ENCODE measurements around the gene RAB7B. TPM values are rescaled to one million over a fixed set of nuclear protein-coding genes. Genes with fewer than 3 reads are reported as not detected.

The RAB7B gene
- total RNA-seq, 2 experiments from 2014 or later = not detected

DNA sequence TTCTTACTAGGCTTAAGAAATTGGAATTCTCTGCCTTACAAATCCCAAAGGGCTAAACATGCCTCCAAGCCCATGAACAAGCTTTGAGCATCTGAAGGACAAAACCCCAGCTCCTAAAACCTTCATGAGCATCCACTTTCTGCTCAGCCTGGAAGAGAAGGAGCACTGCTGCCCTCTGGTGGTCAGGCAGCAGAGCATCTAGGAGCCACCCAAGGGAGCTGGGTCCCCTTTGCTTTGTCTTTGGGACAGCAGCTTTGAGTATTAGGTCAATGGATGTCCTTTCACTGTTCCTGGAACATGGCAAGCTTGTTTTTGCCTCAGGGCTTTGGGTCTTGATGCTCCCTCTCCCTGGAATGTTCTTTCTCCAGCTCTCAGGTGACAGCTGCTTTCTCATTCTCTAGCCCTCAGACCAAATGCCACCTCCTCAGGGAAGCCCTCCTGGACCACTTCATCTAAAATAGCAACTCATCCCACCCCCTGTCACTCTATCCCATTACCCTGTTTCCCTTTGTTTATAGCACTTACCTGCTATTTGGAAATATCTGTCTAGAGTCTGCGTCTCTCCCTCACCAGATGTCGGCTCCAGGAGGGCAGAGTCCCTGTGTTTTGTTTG is 25.7 kb downstream of the RAB7B start:
- Mint-ChIP-seq H3K36me3 (no peaks in the 10 kb centered on the region), H3K4me1 (ENCODE audit: low read depth) (no peaks in the 10 kb centered on the region), H3K27me3 (peaks cover 2% of the 10 kb centered on the region), H3K4me3 (no peak overlapping the region), H3K9me3 (peaks cover 6% of the 10 kb centered on the region), H3K27ac (no peak overlapping the region)
- DNase-seq = peak; percentile 82
- ChIA-PET POLR2A (interaction anchor here (0.8 to 1.9 kb wide), 2 partner anchors 60 to 186 kb away, joined by 3 to 9 read pairs; no protein-coding TSS in a partner anchor), CTCF (interaction anchor here (0.5 to 6.3 kb wide), 86 partner anchors 9 to 563 kb away, joined by 3 to 248 read pairs (median 5); partner anchors contain the start of genes ELK4, PM20D1, RAB29 and SLC26A9)
- intact Hi-C loops (cut with micrococcal nuclease) = loop anchor here (1.0 kb wide), 3 partner anchors 58 to 318 kb away; no protein-coding TSS in a partner anchor

DNA sequence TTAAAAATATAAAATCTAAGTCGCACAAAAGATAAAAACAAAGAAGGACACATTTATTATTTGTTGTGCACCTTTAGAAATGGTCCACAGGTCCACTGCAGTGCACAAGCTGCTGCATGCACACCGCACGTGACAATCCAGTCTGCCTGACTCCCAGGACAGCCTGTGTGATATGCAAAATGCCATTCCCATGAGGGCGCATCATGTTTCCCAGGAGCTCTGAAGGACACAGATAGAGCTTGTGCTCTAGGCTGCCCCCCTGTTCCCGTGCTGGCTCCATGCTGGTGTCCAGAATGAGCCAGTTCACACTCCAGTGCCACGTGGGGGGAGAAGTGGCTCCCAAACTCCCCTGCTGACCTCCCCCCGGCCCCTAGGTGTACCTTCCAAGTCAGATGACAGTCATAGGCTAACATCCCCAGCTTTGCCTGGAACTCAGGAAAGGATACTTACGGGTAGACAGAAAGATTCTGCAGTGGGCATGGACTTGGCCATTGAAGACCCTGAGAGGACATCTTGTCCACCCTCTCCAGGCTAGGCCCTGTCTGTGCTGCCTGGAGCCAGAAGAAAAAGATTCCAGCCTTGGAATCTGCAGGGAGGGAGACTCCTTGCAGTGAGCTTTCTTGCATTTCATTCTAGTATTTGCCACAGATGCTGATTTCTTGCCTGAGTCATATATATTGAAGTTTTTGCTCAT is 26.3 kb downstream of the RAB7B start:
- ChIA-PET CTCF (interaction anchor here (0.6 to 6.3 kb wide), 77 partner anchors 9 to 564 kb away, joined by 3 to 248 read pairs (median 5); partner anchors contain the start of genes ELK4, PM20D1, RAB29 and SLC26A9), POLR2A (interaction anchor here (0.8 to 1.9 kb wide), 2 partner anchors 60 to 185 kb away, joined by 3 to 9 read pairs; no protein-coding TSS in a partner anchor)
- no peak overlapping the region for H3K4me3 Mint-ChIP-seq
- H3K36me3 Mint-ChIP-seq = no peaks in the 10 kb centered on the region
- no peaks in the 10 kb centered on the region for H3K4me1 Mint-ChIP-seq (ENCODE audit: low read depth)
- intact Hi-C loops (cut with micrococcal nuclease) = loop anchor here (1.0 kb wide), 3 partner anchors 58 to 318 kb away; no protein-coding TSS in a partner anchor
- H3K9me3 Mint-ChIP-seq = peaks cover 1% of the 10 kb centered on the region
- H3K27ac Mint-ChIP-seq = no peak overlapping the region
- no peak for DNase-seq
- H3K27me3 Mint-ChIP-seq = peaks cover 2% of the 10 kb centered on the region

DNA sequence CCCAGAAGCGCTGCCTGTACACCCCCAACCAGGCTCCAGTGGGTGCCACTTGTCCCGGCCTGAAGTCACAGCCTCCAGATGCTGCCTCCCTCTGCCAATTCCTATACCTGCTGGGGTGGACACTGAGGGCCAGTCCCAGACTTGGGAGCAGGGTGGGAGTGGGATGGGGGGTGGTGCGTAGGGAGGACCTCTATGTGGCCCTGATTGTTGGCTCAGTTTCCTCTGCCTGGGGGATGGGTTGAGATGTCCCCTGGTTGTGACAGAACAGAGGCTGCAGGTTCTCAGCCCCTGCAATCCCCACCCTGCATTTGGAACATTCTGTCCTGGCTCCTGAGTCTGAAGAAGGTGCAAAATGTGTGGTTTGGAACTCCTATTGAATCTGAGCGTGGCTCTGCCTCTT is 27.2 kb downstream of the RAB7B start:
- intact Hi-C loops (cut with micrococcal nuclease) = no loop called here
- Mint-ChIP-seq H3K27me3 (peaks cover 2% of the 10 kb centered on the region), H3K4me3 (no peak overlapping the region), H3K36me3 (no peaks in the 10 kb centered on the region), H3K4me1 (ENCODE audit: low read depth) (no peaks in the 10 kb centered on the region), H3K27ac (no peak overlapping the region), H3K9me3 (no peaks in the 10 kb centered on the region)
- ChIA-PET POLR2A (interaction anchor here (1.9 kb wide), 1 partner anchor 184 kb away, joined by 9 read pairs; no protein-coding TSS in a partner anchor), CTCF (interaction anchor here (1.8 to 6.3 kb wide), 5 partner anchors 56 to 316 kb away, joined by 7 to 248 read pairs (median 124); partner anchors contain the start of gene PM20D1)
- DNase-seq = no peak

DNA sequence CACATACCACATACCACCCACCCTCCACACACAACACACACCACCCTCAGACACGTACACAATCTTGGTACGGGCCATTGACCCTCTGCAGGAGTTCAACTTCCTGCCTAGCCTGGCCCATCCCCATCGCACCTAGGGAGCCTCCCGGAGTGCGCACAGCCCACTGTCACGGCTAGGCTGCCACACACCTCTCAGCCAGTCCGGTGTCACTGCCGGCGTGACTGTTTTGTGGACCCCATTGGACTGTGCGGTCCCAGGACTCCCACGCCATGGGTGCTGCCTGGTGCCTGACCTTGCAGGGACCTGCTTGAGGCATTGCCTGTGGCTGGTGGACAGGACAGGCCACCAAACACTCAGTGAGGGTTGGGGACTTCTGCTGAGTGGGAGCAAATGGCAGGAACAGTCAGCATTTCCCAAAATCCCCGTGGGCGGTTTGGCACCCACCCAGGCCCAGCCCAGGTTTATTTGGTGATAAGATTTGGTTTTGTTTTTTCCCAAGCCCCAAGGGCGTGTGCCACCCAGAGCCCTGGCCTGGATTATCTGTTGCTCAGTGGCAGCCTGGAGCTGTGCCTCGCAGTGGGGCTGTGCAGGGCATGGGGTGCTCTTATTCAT is 27.7 kb downstream of the RAB7B start:
- ChIA-PET POLR2A (no interaction called here), CTCF (interaction anchor here (2.9 to 6.3 kb wide), 4 partner anchors 56 to 316 kb away, joined by 51 to 248 read pairs (median 177); no protein-coding TSS in a partner anchor)
- Mint-ChIP-seq H3K4me3 (no peak overlapping the region), H3K36me3 (no peaks in the 10 kb centered on the region), H3K27me3 (peaks cover 2% of the 10 kb centered on the region), H3K27ac (no peak overlapping the region), H3K4me1 (ENCODE audit: low read depth) (no peaks in the 10 kb centered on the region), H3K9me3 (no peaks in the 10 kb centered on the region)
- DNase-seq = no peak
- intact Hi-C loops (cut with micrococcal nuclease) = no loop called here

DNA sequence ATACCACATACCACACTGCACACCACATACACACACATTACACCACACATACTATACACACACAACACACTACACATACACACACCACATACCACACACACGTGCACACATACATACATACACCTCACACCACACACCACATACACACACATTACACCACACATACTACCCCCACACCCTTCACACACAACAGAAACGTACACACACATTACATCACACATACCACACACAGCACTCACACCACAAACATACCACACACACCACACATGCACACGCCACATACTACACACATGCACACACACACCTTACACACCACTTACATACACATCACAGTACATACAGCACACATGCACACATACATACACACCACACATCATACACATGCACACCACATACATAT is 28.5 kb downstream of the RAB7B start:
- CTCF ChIA-PET = no interaction called here
- H3K4me1 Mint-ChIP-seq (ENCODE audit: low read depth) = no peaks in the 10 kb centered on the region
- POLR2A ChIA-PET = no interaction called here
- no peak overlapping the region for H3K27ac Mint-ChIP-seq
- peaks cover 2% of the 10 kb centered on the region for H3K27me3 Mint-ChIP-seq
- DNase-seq = no peak
- no peak overlapping the region for H3K4me3 Mint-ChIP-seq
- no peaks in the 10 kb centered on the region for H3K9me3 Mint-ChIP-seq
- intact Hi-C loops (cut with micrococcal nuclease) = no loop called here
- no peaks in the 10 kb centered on the region for H3K36me3 Mint-ChIP-seq

DNA sequence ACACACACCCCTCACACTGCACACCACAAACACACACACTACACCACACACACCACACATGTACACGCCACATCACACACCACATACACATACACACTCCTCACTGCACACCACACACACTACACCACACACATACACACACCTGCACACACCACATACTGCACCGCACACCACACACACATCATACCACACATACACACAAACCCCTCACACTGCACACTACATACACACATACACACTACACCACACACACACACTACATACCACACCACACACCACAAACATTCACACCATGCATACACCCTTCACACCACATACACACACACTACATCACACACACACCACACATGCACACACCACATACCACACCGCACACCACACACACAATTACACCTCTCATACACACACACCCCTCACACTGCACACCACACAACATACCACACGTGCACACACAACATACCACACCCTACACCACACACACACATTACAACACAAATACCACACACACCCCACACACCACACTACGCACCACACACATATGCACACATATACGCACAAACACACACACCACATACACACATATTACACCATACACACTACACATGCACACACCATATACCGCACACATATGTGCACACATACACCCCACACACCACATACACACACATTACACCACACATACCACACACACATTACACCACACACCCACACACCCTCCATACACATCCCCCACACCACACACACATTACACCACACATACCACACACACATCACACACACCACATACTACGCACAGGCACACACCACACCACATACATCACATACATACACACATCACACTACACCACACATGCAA is 29.6 kb downstream of the RAB7B start:
- no peaks in the 10 kb centered on the region for H3K36me3 Mint-ChIP-seq
- CTCF ChIA-PET = no interaction called here
- POLR2A ChIA-PET = no interaction called here
- DNase-seq = no peak
- H3K9me3 Mint-ChIP-seq = no peaks in the 10 kb centered on the region
- no peak overlapping the region for H3K27ac Mint-ChIP-seq
- peaks cover 2% of the 10 kb centered on the region for H3K27me3 Mint-ChIP-seq
- H3K4me3 Mint-ChIP-seq = no peak overlapping the region
- intact Hi-C loops (cut with micrococcal nuclease) = no loop called here
- no peaks in the 10 kb centered on the region for H3K4me1 Mint-ChIP-seq (ENCODE audit: low read depth)

DNA sequence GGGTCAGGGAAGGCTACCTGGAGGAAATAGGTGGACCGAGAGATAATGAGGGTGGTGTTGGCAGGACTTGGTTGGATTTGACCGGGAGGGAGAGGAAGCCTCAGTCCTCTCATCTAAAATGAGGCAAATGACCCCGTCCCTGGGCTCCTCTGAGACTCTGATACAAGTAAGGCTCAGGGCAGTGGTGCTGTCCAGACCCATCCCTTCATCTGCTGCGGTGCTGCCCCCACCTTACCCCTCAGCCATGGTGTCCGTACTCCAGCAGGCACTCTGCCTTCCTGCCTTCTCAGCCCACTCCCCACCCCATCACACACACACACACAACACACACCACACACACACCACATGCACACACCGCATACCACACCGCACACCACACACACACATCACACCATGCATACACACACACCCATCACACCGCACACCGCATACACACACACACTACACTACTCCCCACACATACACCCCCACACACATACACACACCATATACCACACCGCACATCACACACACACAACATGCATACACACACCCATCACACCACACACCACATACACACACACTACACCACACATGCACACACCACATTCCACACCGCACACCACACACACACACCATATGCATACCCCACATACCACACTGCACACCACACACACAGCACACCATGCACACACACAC is 30.6 kb downstream of the RAB7B start:
- Mint-ChIP-seq H3K27me3 (peaks cover 2% of the 10 kb centered on the region), H3K36me3 (no peaks in the 10 kb centered on the region), H3K9me3 (no peaks in the 10 kb centered on the region), H3K4me1 (ENCODE audit: low read depth) (no peaks in the 10 kb centered on the region), H3K27ac (no peak overlapping the region), H3K4me3 (no peak overlapping the region)
- CTCF ChIA-PET = no interaction called here
- DNase-seq = no peak
- POLR2A ChIA-PET = no interaction called here
- intact Hi-C loops (cut with micrococcal nuclease) = no loop called here

DNA sequence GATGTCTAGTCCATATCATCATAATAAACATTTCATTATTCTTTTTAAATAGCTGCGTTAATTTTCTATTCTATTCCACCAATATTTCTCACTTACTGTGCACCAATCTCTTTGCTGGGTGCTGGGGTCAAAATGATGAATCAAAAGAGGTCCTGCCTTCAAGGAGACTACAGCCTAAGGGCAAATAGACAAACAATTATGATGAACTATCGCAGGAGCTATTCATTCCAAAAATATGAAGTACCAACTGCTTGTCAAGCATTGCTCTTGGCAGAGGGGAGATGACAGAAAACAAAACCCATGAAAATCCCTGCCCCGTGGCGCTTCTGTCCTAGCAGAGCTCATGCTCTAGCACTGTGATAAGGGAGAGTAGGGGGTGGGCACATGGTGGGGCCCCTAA is 31.1 kb downstream of the RAB7B start:
- H3K27me3 Mint-ChIP-seq = no peaks in the 10 kb centered on the region
- CTCF ChIA-PET = interaction anchor here (2.3 kb wide), 1 partner anchor 180 kb away, joined by 9 read pairs; no protein-coding TSS in a partner anchor
- no peaks in the 10 kb centered on the region for H3K9me3 Mint-ChIP-seq
- POLR2A ChIA-PET = no interaction called here
- intact Hi-C loops (cut with micrococcal nuclease) = no loop called here
- no peak overlapping the region for H3K27ac Mint-ChIP-seq
- no peak for DNase-seq
- no peak overlapping the region for H3K4me3 Mint-ChIP-seq
- no peaks in the 10 kb centered on the region for H3K36me3 Mint-ChIP-seq
- H3K4me1 Mint-ChIP-seq (ENCODE audit: low read depth) = no peaks in the 10 kb centered on the region

DNA sequence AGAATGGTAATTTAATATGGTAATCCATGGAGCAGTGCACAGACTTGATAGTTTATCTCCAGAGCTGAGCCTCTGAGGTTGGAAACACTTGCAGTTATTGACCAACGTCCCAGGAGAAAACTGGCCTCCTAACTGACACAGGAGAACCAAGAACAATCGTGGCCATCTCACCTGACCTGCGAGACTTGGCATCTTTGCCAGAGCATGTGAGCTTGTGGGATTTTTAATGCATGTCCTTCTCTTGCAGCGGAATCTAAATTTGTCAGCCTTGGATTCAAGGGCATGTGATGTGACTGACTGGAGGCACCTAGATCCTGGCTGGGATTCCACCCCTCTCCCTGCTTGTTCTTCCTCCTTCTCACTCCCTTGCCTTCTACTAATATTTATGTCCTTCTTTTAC is 32.1 kb downstream of the RAB7B start:
- no peak for DNase-seq
- Mint-ChIP-seq H3K27ac (no peak overlapping the region), H3K4me1 (ENCODE audit: low read depth) (no peaks in the 10 kb centered on the region), H3K27me3 (no peaks in the 10 kb centered on the region), H3K9me3 (no peaks in the 10 kb centered on the region), H3K36me3 (no peaks in the 10 kb centered on the region), H3K4me3 (no peak overlapping the region)
- intact Hi-C loops (cut with micrococcal nuclease) = no loop called here
- ChIA-PET POLR2A (no interaction called here), CTCF (interaction anchor here (0.7 to 2.3 kb wide), 3 partner anchors 50 to 312 kb away, joined by 4 to 9 read pairs (median 5); no protein-coding TSS in a partner anchor)

DNA sequence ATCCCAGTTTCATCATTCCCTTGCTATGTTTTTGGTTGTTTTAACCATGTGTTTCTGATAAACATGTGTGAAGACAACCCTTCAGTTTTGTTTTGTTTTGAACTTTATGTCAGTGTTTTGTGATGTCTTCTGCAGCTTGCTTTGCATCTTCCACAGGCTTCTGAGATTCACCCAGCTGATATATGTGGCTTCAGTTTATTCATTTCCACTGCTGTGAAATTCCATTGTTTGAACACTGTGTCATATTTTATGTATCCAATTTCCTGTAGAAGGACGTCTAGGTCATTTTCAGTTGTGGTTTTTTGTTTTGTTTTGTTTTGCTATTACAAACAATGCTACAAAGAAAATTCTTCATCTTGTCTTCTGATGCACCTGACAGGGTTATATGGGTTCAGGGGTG is 32.7 kb downstream of the RAB7B start:
- no peaks in the 10 kb centered on the region for H3K27me3 Mint-ChIP-seq
- CTCF ChIA-PET = interaction anchor here (0.7 to 2.6 kb wide), 4 partner anchors 50 to 312 kb away, joined by 4 to 9 read pairs (median 6); no protein-coding TSS in a partner anchor
- intact Hi-C loops (cut with micrococcal nuclease) = no loop called here
- no peaks in the 10 kb centered on the region for H3K4me1 Mint-ChIP-seq (ENCODE audit: low read depth)
- POLR2A ChIA-PET = no interaction called here
- H3K9me3 Mint-ChIP-seq = no peaks in the 10 kb centered on the region
- H3K4me3 Mint-ChIP-seq = no peak overlapping the region
- no peak for DNase-seq
- H3K36me3 Mint-ChIP-seq = no peaks in the 10 kb centered on the region
- H3K27ac Mint-ChIP-seq = no peak overlapping the region

DNA sequence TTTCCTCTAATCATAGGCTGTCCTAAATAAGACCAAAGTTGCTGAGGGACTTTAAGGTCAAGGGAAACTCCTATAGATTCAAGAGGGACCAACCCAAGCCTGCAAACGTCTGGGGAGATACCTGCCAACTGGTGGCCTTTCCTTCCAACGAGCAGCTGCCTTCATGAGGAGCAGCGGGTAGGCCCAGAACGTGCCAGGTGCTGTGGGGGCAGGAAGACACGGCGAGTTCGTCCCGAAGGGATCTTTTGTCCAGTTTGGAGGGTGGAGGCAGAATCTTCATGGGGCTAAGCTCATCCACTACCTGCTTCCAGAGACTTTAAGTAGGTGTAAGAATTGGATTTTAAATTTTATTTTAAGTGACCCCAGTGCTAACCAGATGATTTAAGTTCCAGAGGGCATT is 34.0 kb downstream of the RAB7B start:
- no peak overlapping the region for H3K27ac Mint-ChIP-seq
- CTCF ChIA-PET = interaction anchor here (1.0 to 3.5 kb wide), 3 partner anchors 8 to 310 kb away, joined by 3 to 32 read pairs (median 8); no protein-coding TSS in a partner anchor
- POLR2A ChIA-PET = no interaction called here
- no peak overlapping the region for H3K4me3 Mint-ChIP-seq
- H3K4me1 Mint-ChIP-seq (ENCODE audit: low read depth) = no peaks in the 10 kb centered on the region
- intact Hi-C loops (cut with micrococcal nuclease) = no loop called here
- H3K36me3 Mint-ChIP-seq = no peaks in the 10 kb centered on the region
- peaks cover 3% of the 10 kb centered on the region for H3K27me3 Mint-ChIP-seq
- H3K9me3 Mint-ChIP-seq = no peaks in the 10 kb centered on the region
- DNase-seq = no peak
